GM12875 (cell line): ENCODE data around the gene TRIM17.

Source experiments
- H3K4me3 ChIP-seq: one replicate; pipeline ENCODE4 v1.5.1; 2011; ENCODE audit warnings: low read depth, low read length, control low read depth
- CTCF ChIP-seq: IDR thresholded peaks from 2 replicates; pipeline ENCODE4 v1.5.1; 2011; ENCODE audit warnings: low read depth, mild to moderate bottlenecking, control low read depth, inconsistent platforms, low read length, moderate library complexity, borderline replicate concordance; ENCODE audit not compliant: insufficient read depth

TRIM17 gene

DNA sequence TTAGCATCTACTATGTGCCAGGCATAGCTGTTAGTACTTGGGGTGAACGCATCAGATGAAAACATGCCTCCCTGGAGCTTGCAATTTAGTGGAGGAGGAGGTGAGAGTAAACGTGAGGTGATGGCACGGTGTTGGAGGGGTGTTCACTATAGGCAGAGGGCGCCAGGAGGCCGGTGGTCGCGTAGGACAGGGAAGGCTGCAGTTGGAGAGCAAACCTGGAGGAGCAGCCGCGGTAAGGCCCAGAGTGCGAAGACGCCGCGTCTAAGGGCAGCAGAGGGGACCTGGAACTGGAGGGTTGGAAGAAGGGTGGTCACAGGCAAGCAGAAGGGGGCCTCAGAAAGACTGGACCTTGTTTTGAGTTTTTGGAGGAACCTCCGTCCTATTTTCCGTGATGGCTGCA, 30.2 kb upstream of the TRIM17 start:
- TF ChIP-seq CTCF = no peak
- H3K4me3 ChIP-seq = no peak overlapping the region

GRCh38 chr1:228445843-228446650, 29.4 kb upstream of the TRIM17 start:
- peak overlapping the region; percentile 16 for H3K4me3 ChIP-seq
- TF ChIP-seq CTCF = no peak

GRCh38 chr1:228445490-228445842, 28.8 kb upstream of the TRIM17 start:
- H3K4me3 ChIP-seq = no peak overlapping the region
- no peak for TF ChIP-seq CTCF

- no peak for TF ChIP-seq CTCF
- H3K4me3 ChIP-seq = no peak overlapping the region
These were observed 26.7 kb upstream of the TRIM17 start for GRCh38 chr1:228443395-228443794.

GRCh38 chr1:228440761-228441500, 24.3 kb upstream of the TRIM17 start:
- no peak overlapping the region for H3K4me3 ChIP-seq
- TF ChIP-seq CTCF = no peak

DNA sequence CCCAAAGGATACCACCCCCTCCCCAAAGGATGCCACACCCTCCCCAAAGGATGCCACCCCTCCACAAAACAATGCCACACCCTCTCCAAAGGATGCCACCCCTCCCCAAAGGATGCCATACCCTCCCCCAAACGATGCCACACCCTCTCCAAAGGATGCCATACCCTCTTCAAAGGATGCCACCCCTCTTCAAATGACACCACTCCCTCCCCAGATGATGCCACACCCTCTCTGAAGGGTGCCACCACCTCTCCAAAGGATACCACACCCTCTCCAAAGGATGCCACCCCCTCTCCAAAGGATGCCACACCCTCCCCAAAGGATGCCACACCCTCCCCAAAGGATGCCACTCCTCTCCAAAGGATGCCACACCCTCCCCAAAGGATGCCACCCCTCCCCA, 21.6 kb upstream of the TRIM17 start:
- H3K4me3 ChIP-seq = no peak overlapping the region
- no peak for TF ChIP-seq CTCF
